SK-N-SH (cell line): ENCODE measurements around the gene ABCD2. TPM values are rescaled to one million over a fixed set of nuclear protein-coding genes. Genes with fewer than 3 reads are reported as not detected.
"Not testable (repeated sequence)": the region's sequence is repeated elsewhere in the genome, so short reads cannot be mapped to it uniquely, and the experiment has no call there.

Experiments
- CTCF ChIA-PET: fragments of 300-600, 350-600 bp; formaldehyde crosslinking; extraction: SDS; loops from one replicate; lab custom pipeline; 2021; lab: Yijun Ruan, JAX
- POLR2A ChIA-PET: fragments of 350-600 bp; sonication (Branson Sonifier 250); formaldehyde crosslinking; extraction: SDS; loops from one replicate; lab custom pipeline; 2020; ENCODE audit warnings: antibody characterized with exemption, inconsistent platforms; lab: Yijun Ruan, JAX
- DNase-seq: peaks from one replicate; pipeline ENCODE4 v3.0.0; 2012
- H2AFZ ChIP-seq: fragments of 200-600 bp; sonication (generic); 2 replicates; pipeline ENCODE4 v1.8.1; 2016; ENCODE audit warnings: antibody characterized with exemption, mild to moderate bottlenecking, low read depth
- H3F3A ChIP-seq: fragments of 200-600 bp; sonication (generic); replicated peaks from 2 replicates; pipeline ENCODE3; 2016; ENCODE audit warnings: antibody characterized with exemption, mild to moderate bottlenecking; ENCODE audit not compliant: insufficient read depth
- H3K27ac ChIP-seq, 2 experiments: fragments of 200-500 bp in 1 of 2; fragments of 200-600 bp in 1 of 2; sonication (Bioruptor generic) in 1 of 2; sonication (generic), shearing (Covaris generic) in 1 of 2; 2 replicates each; pipeline versions ENCODE4 v1.5.1 to v1.6.1; 2014 to 2016; ENCODE audit warnings: low read depth in 2 of 2, inconsistent platforms in 1 of 2, low read length in 1 of 2, mild to moderate bottlenecking in 1 of 2, mixed read lengths in 1 of 2
- H3K27me3 ChIP-seq: fragments of 200-600 bp; sonication (generic), shearing (Covaris generic); 2 replicates; pipeline ENCODE4 v1.6.1; 2016; ENCODE audit warnings: mixed run types; ENCODE audit not compliant: insufficient read depth
- H3K36me3 ChIP-seq, 2 experiments: fragments of 200-500 bp in 1 of 2; fragments of 200-600 bp in 1 of 2; sonication (Bioruptor generic) in 1 of 2; sonication (generic) in 1 of 2; replicated peaks in 1 of 2; 2 replicates each; pipeline versions ENCODE3 to v1.5.1; 2014 to 2016; ENCODE audit warnings: low read length in 1 of 2, mild to moderate bottlenecking in 1 of 2; ENCODE audit not compliant: insufficient read depth in 2 of 2, control insufficient read depth in 1 of 2
- H3K4me1 ChIP-seq, 2 experiments: fragments of 200-500 bp in 1 of 2; fragments of 200-600 bp in 1 of 2; sonication (Bioruptor generic) in 1 of 2; sonication (generic), shearing (Covaris generic) in 1 of 2; 2 replicates each; pipeline versions ENCODE4 v1.5.1 to v1.6.1; 2014 to 2016; ENCODE audit warnings: low read depth in 1 of 2, low read length in 1 of 2, mixed run types in 1 of 2; ENCODE audit not compliant: insufficient read depth in 2 of 2, control insufficient read depth in 1 of 2
- H3K4me2 ChIP-seq: fragments of 200-600 bp; sonication (generic), shearing (Covaris generic); 2 replicates; pipeline ENCODE4 v1.6.1; 2017; ENCODE audit warnings: mixed run types
- H3K4me3 ChIP-seq, 2 experiments: fragments of 200-500 bp in 1 of 2; fragments of 200-600 bp in 1 of 2; sonication (Bioruptor generic) in 1 of 2; sonication (generic), shearing (Covaris generic) in 1 of 2; 2 replicates each; pipeline versions ENCODE4 v1.5.1 to v1.8.1; 2014 to 2016; ENCODE audit warnings: low read depth in 2 of 2, inconsistent platforms in 1 of 2, low read length in 1 of 2, mild to moderate bottlenecking in 1 of 2, mixed read lengths in 1 of 2, moderate library complexity in 1 of 2
- H3K79me2 ChIP-seq: fragments of 200-600 bp; sonication (generic); 2 replicates; pipeline ENCODE4 v1.8.1; 2017; ENCODE audit warnings: mild to moderate bottlenecking; ENCODE audit not compliant: insufficient read depth
- H3K9ac ChIP-seq: fragments of 200-600 bp; sonication (generic); 2 replicates; pipeline ENCODE4 v1.6.1; 2017; ENCODE audit warnings: mixed run types
- H3K9me2 ChIP-seq: fragments of 200-600 bp; sonication (generic); 2 replicates; pipeline ENCODE4 v1.6.1; 2017; ENCODE audit warnings: mixed run types
- H3K9me3 ChIP-seq: fragments of 200-600 bp; sonication (generic); 2 replicates; pipeline ENCODE4 v1.6.1; 2017; ENCODE audit warnings: mixed run types, mild to moderate bottlenecking, moderate library complexity
- H4K20me1 ChIP-seq: fragments of 200-600 bp; sonication (generic); 2 replicates; pipeline ENCODE4 v1.6.1; 2017; ENCODE audit warnings: mild to moderate bottlenecking, mixed run types; ENCODE audit not compliant: insufficient read depth
- ELF1 ChIP-seq: IDR thresholded peaks from 2 replicates; pipeline ENCODE4 v1.4.0; 2012
- FOXJ3 ChIP-seq: sonication (generic); formaldehyde crosslinking; IDR thresholded peaks from 2 replicates; pipeline ENCODE4 v1.5.1; 2020; ENCODE audit warnings: mild to moderate bottlenecking, missing genetic modification reagents
- NFIC ChIP-seq: IDR thresholded peaks from 2 replicates; pipeline ENCODE4 v1.4.0; 2012; ENCODE audit warnings: borderline replicate concordance
- NRF1 ChIP-seq: IDR thresholded peaks from 2 replicates; pipeline ENCODE4 v1.6.1; 2012; ENCODE audit warnings: low read depth, mild to moderate bottlenecking, low read length
- POLR2AphosphoS5 ChIP-seq: IDR thresholded peaks from 2 replicates; pipeline ENCODE4 v1.6.1; 2012; ENCODE audit warnings: low read depth, low read length
- RCOR1 ChIP-seq: fragments of 150-350 bp; IDR thresholded peaks from 2 replicates; pipeline ENCODE4 v1.6.1; 2017; ENCODE audit warnings: antibody characterized with exemption, low read length
- RFX5 ChIP-seq: IDR thresholded peaks from 2 replicates; pipeline ENCODE4 v1.6.1; 2012; ENCODE audit warnings: mild to moderate bottlenecking, improper control_type of control experiment, low read length
- RXRA ChIP-seq: IDR thresholded peaks from 2 replicates; pipeline ENCODE4 v1.4.0; 2012; ENCODE audit warnings: low read depth, mild to moderate bottlenecking, borderline replicate concordance
- SMC3 ChIP-seq: IDR thresholded peaks from 2 replicates; pipeline ENCODE4 v1.6.1; 2012; ENCODE audit warnings: low read depth, low read length, improper control_type of control experiment
- TAF1 ChIP-seq: IDR thresholded peaks from 2 replicates; pipeline ENCODE4 v1.6.1; 2012; ENCODE audit warnings: low read depth, mild to moderate bottlenecking, low read length, moderate library complexity, borderline replicate concordance
- WGBS: methylation state at CpG from one replicate; pipeline ENCODE4 v1.1.6; 2017; ENCODE audit warnings: low lambda C conversion rate; 5-methylcytosine and 5-hydroxymethylcytosine counted together
- polyA plus RNA-seq, 3 experiments: library from polyadenylated mRNA; depleted of rRNA; stranded (reverse); fragments of >200 nt; gene quantifications; 2 replicates each; pipeline ENCODE4 v1.2.3, GENCODE V29; 2012
- TF ChIP-seq, protein P1 (sequence below): IDR thresholded peaks from 2 replicates; pipeline ENCODE4 v1.4.0; 2012; ENCODE audit warnings: low read depth
- TF ChIP-seq, protein P2 (sequence below): IDR thresholded peaks from 2 replicates; pipeline ENCODE4 v1.6.1; 2012; ENCODE audit warnings: mild to moderate bottlenecking, low read depth, low read length, moderate library complexity
- TF ChIP-seq, protein P3 (sequence below): IDR thresholded peaks from 2 replicates; pipeline ENCODE4; 2012
- TF ChIP-seq, protein P4 (sequence below): fragments of 200-600 bp; sonication (generic); IDR thresholded peaks from 2 replicates; pipeline ENCODE4 v1.6.1; 2017; ENCODE audit warnings: antibody characterized with exemption, mild to moderate bottlenecking, moderate library complexity

The ABCD2 gene
- polyA plus RNA-seq, 1 of the 3 experiments (the other 2 are of a cell fraction): 0.02 TPM

DNA sequence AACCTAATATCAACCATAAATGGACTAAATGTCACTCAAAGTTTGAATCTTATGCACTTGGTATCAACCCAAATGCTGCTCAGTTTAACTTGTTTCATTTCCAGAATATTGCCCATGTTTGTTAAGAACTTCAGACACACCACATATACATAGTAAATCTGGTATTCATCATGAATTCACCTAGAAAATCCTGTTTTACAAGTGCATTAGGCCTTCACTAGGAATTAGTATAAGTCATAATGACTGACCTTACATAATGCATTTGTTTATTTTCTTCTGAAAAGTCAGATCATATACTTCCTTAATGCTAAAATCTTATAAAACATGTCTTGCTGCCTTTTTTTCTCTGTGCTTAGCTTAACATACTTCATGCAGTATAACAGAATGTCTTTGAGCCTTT, 66.1 kb downstream of the ABCD2 start:
- TF ChIP-seq, protein P1, sequence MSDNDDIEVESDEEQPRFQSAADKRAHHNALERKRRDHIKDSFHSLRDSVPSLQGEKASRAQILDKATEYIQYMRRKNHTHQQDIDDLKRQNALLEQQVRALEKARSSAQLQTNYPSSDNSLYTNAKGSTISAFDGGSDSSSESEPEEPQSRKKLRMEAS: no peak
- TF ChIP-seq NFIC (no peak), FOXJ3 (CRISPR knock-in tag) (no peak), RFX5 (no peak), ELF1 (no peak), POLR2AphosphoS5 (no peak), NRF1 (no peak), RXRA (no peak)
- TF ChIP-seq, protein P2, sequence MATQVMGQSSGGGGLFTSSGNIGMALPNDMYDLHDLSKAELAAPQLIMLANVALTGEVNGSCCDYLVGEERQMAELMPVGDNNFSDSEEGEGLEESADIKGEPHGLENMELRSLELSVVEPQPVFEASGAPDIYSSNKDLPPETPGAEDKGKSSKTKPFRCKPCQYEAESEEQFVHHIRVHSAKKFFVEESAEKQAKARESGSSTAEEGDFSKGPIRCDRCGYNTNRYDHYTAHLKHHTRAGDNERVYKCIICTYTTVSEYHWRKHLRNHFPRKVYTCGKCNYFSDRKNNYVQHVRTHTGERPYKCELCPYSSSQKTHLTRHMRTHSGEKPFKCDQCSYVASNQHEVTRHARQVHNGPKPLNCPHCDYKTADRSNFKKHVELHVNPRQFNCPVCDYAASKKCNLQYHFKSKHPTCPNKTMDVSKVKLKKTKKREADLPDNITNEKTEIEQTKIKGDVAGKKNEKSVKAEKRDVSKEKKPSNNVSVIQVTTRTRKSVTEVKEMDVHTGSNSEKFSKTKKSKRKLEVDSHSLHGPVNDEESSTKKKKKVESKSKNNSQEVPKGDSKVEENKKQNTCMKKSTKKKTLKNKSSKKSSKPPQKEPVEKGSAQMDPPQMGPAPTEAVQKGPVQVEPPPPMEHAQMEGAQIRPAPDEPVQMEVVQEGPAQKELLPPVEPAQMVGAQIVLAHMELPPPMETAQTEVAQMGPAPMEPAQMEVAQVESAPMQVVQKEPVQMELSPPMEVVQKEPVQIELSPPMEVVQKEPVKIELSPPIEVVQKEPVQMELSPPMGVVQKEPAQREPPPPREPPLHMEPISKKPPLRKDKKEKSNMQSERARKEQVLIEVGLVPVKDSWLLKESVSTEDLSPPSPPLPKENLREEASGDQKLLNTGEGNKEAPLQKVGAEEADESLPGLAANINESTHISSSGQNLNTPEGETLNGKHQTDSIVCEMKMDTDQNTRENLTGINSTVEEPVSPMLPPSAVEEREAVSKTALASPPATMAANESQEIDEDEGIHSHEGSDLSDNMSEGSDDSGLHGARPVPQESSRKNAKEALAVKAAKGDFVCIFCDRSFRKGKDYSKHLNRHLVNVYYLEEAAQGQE: no peak
- TF ChIP-seq, all 33 proteins: peak for 0
- Histone ChIP-seq H3K9me2 (no peaks in the 10 kb centered on the region), H3K9me3 (no peaks in the 10 kb centered on the region), H3K79me2 (no peaks in the 10 kb centered on the region), H3F3A (no peaks in the 10 kb centered on the region), H3K27me3 (no peaks in the 10 kb centered on the region), H3K4me3 (no peak overlapping the region), H3K9ac (no peak overlapping the region), H3K4me1 (no peaks in the 10 kb centered on the region), H2AFZ (no peak overlapping the region), H3K27ac (no peak overlapping the region), H3K36me3 (no peaks in the 10 kb centered on the region), H3K4me2 (no peak overlapping the region), H4K20me1 (no peaks in the 10 kb centered on the region)
- DNase-seq: no peak
- CTCF ChIA-PET: interaction anchor here (1.1 kb wide), 1 partner anchor 39 kb away, joined by 3 read pairs; no protein-coding TSS in a partner anchor
- POLR2A ChIA-PET: no interaction called here

DNA sequence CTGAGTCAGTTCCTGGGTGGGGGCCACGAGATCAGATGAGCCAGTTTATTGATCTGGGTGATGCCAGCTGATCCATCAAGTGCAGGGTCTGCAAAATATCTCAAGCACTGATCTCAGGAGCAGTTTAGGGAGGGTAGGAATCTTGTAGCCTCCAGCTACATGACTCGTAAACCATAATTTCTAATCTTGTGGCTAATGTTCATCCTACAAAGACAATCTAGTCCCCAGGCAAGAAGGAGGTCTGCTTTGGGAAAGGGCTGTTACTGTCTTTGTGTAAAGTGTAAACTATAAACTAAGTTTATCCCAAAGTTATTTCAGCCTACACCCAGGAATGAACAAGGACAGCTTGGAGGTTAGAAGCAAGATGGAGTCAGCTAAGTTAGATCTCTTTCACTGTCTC, 75.4 kb downstream of the ABCD2 start:
- H3K9me3 ChIP-seq, H3K27me3 ChIP-seq, H2AFZ ChIP-seq, H3K4me3 ChIP-seq, H3F3A ChIP-seq, POLR2A ChIA-PET, H3K4me1 ChIP-seq, H3K9me2 ChIP-seq, H3K27ac ChIP-seq, H3K4me2 ChIP-seq, DNase-seq, H4K20me1 ChIP-seq, H3K9ac ChIP-seq, H3K36me3 ChIP-seq, H3K79me2 ChIP-seq: not testable (repeated sequence)
- CTCF ChIA-PET: interaction anchor here (0.9 to 1.7 kb wide), 2 partner anchors 11 to 15 kb away, joined by 3 to 4 read pairs; no protein-coding TSS in a partner anchor
- WGBS: 30% methylated on average over 2 of the region's 2 CpGs

DNA sequence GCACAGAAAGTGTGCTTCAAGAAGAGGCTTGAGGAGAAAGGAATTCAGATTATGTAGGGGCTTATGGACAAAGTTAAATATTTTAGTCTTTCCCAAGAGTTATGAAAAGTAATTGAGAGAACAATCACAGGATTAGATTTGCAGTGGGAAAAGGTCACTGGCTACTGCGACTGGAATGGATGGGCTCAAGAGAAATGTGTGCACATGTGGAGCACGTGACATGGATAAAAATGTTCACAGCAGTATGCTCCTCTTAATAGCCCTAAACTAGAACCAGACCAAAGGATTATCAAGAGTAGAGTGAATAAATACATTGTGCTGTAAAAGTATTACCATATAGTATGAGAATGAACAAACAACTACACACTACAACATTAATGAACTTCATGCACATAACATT, 78.1 kb downstream of the ABCD2 start:
- Histone ChIP-seq H3K9ac (no peak overlapping the region), H3K27ac (no peak overlapping the region), H3K4me2 (no peak overlapping the region), H3K79me2 (no peaks in the 10 kb centered on the region), H2AFZ (no peak overlapping the region), H3K27me3 (no peaks in the 10 kb centered on the region), H4K20me1 (no peaks in the 10 kb centered on the region), H3K4me1 (peaks cover 0 to 3% of the 10 kb centered on the region in 2 experiments; a peak in 1 of 4 replicates), H3K4me3 (no peak overlapping the region), H3K9me2 (no peaks in the 10 kb centered on the region), H3K9me3 (no peaks in the 10 kb centered on the region), H3K36me3 (no peaks in the 10 kb centered on the region), H3F3A (no peaks in the 10 kb centered on the region)
- no peak for DNase-seq
- ChIA-PET POLR2A (no interaction called here), CTCF (no interaction called here)
- TF ChIP-seq, protein P3, sequence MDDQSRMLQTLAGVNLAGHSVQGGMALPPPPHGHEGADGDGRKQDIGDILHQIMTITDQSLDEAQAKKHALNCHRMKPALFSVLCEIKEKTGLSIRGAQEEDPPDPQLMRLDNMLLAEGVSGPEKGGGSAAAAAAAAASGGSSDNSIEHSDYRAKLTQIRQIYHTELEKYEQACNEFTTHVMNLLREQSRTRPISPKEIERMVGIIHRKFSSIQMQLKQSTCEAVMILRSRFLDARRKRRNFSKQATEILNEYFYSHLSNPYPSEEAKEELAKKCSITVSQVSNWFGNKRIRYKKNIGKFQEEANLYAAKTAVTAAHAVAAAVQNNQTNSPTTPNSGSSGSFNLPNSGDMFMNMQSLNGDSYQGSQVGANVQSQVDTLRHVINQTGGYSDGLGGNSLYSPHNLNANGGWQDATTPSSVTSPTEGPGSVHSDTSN: no peak
- TF ChIP-seq TAF1 (no peak), SMC3 (no peak), RCOR1 (no peak), FOXJ3 (CRISPR knock-in tag) (no peak)
- TF ChIP-seq, protein P4, sequence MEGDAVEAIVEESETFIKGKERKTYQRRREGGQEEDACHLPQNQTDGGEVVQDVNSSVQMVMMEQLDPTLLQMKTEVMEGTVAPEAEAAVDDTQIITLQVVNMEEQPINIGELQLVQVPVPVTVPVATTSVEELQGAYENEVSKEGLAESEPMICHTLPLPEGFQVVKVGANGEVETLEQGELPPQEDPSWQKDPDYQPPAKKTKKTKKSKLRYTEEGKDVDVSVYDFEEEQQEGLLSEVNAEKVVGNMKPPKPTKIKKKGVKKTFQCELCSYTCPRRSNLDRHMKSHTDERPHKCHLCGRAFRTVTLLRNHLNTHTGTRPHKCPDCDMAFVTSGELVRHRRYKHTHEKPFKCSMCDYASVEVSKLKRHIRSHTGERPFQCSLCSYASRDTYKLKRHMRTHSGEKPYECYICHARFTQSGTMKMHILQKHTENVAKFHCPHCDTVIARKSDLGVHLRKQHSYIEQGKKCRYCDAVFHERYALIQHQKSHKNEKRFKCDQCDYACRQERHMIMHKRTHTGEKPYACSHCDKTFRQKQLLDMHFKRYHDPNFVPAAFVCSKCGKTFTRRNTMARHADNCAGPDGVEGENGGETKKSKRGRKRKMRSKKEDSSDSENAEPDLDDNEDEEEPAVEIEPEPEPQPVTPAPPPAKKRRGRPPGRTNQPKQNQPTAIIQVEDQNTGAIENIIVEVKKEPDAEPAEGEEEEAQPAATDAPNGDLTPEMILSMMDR: no peak
- WGBS: 52% methylated on average over 2 of the region's 2 CpGs
